Fibroblast of the conjunctiva (primary cell): Measurements from ENCODE around the gene CREG1.

Experiments
- DNase-seq: peaks from one replicate; pipeline ENCODE4 v3.0.0-alpha.2; 2010; ENCODE audit warnings: low read depth

Gene CREG1

DNA sequence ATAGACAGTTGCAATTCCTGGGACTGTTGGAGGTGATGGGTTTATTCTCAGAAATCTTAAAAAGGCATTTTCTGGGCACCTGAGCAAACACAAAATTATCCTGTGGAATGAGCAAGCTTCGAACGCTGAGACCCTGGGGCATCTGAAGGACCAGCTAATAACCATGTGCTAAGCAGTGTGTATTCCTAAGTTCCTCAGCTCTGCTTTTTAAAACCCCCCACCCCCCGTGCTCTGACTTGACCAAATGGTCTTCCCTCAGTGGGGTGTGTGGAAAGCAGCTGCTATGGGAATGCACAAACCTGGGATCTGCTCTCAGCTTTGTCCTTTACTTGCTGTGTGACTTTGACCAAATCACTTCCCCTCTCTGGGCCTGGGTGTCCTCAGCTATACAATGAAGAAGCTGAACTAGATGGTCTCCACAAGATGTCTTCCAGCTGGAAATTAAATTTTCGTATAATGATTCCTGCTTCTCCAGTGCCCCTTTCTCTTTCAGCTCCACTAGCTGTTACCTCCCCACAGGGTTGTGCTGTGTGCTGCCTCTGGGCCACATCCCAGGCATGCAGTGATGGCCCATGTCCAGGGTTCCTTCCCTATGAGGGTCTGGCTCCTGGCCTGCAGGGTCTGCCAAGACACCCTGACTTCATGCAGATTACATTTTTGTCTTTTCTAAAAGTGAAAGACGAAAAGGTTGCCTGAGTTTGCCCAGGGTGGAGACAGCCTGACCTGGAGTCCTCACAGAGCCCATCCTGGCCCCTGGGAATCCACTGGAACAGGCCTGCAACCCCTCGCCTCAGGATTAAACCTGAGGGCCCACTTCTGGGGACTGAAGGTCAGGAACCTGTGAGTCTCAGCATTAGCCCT is 20.4 kb downstream of the CREG1 start:
- no peak for DNase-seq

DNA sequence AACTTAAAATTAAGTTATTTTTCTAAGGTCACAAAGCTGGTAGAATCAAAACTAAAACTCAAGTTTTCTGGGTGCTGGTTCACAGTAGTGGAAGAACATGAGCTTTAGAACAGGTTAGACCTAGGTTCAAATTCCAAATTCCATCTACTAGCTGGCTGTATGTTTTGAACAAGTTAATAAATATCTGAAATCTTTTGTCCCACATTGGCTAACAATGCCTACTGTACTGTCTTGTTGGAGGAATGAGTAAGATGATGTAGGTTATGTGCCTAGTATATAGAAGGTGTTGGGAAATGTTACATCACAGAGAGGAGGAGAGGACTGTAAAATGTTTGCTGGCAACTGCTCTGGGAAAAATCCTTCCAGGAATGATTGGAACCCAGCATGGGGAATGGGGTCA is 21.2 kb downstream of the CREG1 start:
- DNase-seq, result no peak

DNA sequence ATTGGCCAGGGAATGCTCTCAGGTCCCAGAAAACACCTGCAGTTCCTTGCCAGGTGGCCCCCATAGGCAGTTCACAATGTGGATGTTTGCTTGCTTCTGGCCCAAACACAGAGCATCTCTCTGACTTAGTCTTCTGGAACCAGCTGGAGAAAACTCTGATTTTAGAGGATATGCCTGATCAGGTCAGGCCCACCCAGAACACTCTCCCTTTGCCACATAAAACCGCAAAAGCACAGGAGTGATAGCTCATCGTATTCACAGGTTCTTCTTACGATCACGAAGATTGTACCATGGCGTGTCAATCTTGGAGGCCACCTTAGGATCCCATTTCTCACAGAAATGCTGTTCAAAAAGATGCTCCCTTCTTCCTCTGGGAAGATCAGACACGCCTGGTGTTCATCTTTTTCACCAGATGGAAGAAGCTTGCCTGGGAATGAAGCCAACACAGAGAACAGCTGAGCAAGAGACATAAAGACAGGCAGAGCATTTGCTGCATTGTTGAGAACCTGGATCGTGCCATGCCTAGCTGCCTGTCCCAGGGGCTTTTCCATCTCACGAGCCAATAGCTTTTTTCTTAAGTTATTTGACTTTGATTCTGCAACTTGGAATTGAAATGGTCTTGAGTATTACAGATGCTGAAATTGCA is 23.6 kb downstream of the CREG1 start:
- DNase-seq, result no peak

DNA sequence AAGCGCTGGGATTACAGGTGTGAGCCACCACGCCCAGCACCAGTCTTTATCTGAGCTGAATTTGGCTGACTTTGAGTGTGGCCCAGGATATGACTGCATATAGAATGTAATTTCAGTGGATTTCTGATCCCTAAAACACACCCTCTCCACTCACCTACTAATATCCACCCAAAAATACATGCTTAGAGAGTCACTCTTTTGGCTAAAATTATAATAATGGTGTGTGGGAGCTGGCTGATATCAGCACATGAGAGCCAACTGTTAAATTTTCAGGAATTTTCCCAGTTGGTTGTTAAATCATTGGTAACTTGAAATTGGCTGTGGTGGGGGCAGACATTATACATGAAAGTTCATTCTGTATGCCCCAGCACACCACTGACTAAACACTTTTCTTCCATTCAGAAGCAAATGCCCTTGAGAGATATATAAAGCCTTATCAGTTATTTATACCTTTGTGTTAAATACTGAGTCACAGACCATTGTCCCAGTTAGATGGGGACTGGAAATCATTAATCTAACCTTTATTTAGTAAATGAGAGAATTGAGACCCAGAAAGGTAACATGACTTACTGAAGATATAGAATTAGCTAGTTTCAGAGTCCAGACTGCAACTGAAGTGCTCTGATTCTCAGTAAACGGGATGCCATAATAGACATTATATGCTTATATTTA is 25.4 kb downstream of the CREG1 start:
- no peak for DNase-seq

DNA sequence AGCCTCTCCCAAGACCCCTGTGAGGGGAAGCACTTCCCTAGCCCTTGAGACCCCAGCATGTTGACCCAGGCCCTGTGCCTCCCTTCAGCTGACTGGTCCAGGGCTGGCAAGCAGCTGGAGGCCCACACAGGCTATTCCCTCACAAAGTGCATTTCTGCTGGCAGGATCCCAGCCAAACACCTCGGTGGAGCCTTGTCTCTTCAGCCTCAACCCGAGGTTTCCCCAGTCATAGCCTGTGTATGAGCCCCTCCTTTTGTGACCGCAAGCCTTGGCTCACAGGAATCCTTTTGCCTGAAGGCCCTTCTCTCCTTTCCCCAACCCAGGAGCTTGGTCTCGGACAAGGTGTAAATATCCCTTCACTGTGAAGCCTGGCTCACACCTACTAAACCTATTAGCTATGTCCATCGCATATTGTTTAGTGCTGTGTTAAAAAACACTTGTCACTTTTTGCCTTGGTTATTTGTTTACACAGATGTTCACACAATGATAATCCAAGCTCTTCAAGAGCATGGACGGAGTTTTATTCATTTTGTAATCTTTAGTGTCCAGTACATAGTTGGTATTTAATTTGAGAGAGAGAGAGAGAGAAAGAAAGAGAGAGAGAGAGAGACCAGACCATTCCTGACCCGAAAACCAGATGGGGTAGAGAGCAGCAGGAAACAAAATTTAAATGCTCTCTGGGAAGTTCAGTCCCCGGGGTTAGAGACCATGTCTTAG is 26.7 kb downstream of the CREG1 start:
- no peak for DNase-seq

DNA sequence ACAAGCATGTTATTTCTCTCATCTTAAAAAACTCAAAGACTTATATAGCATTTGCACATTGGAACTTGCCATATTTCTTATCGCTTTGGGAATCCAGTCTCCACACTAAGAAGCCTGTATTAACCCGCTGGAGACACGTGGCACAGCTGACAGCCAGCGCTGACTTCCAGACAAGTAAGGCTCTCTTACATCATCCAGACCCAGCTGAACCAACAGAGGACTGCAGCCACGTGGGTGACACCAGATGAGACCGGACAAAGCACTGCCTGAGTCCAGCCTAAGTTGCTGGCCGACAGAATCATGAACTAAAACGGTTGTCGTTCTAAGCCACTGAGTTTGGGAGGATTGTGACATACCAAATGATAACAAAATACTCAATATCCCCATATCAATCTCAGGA is 28.9 kb downstream of the CREG1 start:
- DNase-seq, result no peak

DNA sequence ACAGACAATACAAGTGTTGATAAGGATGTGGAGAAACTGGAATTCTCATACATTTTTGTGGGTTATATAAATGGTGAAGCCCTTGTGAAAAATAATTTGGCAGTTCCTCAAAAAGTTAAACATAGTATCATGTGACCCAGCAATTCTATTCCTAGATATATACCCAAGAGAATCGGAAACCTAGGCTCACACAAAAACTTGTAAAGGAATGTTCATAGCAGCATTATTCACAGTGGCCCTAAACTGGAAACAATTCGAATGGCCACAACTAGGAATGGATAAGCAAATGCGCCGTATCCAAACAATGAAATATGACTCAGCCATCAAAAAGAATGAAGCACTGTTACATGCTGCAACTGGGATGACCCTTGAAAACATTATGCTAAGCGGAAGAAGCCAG is 31.3 kb downstream of the CREG1 start:
- no peak for DNase-seq

DNA sequence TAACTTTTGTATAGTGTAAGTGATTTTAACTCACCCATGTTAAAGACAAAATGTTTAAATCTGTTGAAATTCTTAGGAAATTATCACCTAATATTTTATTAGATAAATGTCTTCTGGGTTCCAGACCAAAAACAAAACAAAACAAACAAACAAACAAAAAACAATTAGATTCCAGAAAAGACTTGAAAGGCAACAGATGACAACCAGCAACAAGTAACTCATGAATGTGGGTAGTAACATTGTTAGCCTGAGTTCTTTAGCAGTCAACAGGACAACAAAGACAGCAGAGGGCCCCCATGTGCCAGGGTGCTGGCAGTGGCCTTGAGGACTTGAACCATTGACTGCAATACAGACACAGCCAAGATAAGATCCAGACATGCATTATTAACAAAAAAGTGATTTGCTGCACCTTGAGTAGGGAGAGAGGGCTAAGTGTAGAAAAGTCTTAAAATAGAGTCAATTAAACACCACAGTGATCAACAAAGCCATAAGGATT is 32.8 kb downstream of the CREG1 start:
- no peak for DNase-seq

DNA sequence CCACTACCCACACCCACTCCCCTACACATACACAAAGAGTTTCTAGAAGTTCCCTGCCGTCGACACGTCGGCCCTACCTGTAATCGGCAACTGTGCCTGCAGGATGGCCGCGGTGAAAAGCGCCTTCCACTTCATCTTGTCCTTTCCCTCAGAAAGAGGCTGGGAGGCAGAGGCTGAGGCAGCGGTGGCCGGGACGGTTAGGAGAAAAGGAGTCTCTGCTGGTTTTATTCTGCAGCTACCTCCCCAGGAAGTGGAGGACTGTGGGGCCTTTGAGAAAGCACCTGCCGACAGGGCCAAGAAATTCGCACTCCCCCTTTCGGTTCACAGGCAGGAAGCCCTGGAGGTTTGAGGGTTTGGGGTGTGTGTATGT is 35.2 kb downstream of the CREG1 start, which contains the start of gene CD247:
Gene CD247 (minus strand): TSS at position 199 of the 370 bp plus-strand sequence. CDS start 64 bp downstream, at position 135.
- DNase-seq, result no peak

DNA sequence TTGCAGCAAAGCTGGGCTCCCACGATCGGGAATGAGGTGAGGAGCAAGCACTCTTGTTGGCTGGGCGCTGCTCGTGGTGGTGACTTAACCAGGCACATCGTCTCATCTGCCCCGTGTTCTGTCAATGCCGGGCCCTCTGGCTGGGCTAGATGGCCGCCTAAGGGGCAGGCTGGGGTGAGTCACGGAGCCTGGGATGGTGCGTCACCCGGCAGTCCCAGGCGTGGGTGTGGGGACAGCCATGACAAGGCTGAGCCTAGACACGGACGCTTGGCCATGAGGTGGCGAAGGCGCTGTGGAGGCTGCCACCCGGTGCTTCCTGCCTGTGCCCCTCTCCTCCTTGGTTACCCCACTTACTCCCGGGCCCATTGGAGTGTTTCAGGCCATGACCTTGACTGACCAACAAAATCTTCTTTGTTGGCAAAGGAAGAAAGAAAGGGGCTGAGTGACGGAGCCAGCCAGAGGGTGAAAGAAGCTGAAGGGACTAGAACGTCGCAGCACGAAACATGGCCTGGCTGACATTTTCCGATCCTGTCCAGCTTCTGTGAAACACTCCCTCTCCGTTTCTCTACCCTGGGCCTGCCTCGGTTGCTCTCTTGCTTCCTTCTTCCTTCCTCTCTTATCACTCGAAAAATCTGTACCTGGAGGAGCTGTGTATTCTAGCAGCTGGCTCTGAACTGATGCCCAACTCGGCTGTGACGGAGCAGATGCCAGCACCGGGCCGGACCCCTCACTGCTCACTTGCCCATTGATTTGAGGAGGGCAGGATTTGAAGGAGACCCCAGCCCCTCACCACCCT is 35.8 kb downstream of the CREG1 start:
- DNase-seq, result no peak

DNA sequence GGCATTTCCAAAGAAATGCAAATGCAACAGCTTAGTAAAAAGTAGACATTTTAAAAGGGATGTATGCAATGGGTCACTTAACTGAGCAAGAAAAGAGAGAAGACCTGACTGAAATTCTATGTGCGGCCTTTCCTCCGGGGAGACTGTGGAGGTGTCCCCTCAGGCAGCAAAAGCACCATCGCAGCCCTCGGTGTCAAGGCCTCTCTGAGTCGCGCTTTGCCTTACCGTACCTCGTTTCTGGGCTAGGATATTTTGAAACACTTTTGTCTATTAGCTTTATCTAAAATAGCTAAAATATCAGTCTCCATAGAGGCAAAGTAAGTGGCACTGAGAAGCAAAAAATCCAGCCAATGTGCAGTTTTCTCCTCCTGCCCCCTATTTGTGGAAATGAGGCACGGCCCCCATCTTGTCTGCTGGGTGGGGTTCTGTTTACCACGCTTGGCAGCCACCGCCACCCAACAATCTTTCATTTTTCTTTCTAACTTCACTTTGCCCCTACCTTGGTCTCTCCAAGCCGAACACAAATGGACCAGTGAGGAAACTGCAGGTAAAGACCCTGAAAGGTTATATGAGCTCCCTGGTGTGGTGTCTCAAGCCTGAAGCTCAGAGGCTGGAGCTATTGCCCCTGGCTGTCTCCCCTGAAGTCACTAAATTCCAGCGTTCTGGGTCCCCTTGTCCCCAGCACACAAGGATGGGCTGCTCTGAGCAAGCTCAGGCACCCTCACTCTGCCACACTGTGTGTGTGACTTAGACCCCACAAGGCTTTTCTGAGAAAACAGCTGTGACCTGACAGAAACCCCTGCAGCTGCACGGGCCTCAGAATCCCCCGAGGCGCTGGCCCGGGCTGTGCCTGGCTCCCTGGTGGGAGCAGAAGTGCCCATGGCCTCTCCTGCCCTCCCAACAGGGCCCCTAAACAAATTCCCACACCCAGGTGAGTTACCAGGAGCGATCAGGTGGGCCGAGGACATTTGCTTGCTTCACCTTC is 36.9 kb downstream of the CREG1 start:
- no peak for DNase-seq

DNA sequence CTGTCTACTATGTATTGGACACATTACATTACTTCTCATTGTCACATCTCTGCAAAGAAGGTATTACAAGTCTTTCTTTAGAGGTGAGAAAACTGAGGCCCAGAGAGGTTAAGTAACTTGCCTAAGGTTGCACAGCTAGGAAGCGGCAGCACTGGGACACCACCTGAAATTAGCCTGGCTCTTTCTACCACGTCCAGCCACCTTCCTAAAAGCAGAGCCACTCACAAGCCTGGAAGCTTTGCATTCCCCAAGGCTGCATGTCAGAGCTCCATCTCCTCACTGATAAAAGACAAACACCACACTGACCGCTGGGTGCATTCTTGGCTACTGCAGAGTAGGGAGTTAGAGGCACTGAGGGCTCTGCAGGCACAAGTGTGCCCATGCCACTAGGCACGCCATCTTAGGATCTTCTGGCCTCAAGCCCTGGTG is 37.7 kb downstream of the CREG1 start:
- DNase-seq, result no peak

DNA sequence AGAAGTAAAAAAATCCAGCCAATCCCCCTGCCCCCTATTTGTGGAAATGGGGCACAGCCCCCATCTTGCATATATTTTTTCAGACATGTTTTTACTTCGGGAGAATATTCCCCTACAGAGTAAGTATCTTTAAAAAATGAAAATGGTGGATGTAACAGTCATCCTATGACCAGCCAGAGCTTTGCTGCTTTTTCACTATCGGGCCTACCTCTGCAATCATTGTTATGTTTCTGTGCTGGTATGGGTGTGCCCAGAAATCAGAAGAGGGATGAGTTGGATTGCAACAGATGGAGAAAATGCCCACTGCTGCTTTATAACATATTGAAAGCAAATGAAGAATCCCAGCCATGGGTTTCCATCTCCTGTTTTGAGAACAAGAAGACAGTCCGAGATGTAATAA is 38.1 kb downstream of the CREG1 start:
- no peak for DNase-seq

DNA sequence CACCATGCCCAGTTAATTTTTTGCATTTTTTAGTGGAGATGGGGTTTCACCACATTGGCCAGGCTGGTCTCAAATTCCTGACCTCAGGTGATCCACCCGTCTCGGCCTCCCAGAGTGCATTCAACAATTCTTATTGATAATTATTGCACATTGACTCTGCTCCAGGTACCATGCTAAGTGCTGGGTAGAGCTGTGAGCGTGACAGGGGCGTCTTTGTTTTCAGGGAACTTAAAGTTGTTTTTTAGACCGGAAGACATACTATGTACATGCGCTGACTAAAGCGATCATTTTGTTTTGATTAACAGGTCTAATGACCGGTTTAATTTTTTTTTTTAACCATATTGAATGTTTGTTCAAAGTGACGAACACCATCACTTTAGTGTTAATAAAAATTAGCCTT is 39.3 kb downstream of the CREG1 start:
- no peak for DNase-seq

DNA sequence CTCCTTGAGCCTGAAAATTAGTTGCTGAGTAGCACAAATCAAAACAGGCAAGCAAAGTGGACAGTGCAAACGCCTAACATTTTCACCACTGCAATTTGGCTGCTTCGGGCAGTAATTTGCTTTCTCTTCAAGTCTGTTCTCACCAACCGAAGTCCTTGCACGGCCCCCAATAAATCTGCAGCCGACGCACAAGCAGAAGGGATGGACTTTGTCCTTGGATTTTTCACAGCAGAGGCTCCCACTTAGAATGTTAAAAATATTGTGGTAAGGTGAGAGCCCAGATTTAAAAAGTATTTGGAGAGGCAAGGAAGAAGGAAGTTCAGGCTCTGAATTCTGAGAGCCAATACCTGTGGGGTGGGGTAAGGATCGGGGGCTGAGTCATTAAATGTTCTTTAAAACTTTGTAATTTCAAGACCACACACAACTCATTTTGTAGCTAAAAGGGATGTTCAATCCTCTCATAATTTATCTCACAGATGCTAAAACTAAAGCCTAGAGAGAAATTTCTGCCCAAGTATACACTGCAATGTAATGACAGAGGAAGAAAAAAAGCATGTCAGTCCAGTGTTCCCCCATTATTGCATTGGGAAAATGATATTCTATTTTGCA is 41.4 kb downstream of the CREG1 start:
- DNase-seq, result no peak

DNA sequence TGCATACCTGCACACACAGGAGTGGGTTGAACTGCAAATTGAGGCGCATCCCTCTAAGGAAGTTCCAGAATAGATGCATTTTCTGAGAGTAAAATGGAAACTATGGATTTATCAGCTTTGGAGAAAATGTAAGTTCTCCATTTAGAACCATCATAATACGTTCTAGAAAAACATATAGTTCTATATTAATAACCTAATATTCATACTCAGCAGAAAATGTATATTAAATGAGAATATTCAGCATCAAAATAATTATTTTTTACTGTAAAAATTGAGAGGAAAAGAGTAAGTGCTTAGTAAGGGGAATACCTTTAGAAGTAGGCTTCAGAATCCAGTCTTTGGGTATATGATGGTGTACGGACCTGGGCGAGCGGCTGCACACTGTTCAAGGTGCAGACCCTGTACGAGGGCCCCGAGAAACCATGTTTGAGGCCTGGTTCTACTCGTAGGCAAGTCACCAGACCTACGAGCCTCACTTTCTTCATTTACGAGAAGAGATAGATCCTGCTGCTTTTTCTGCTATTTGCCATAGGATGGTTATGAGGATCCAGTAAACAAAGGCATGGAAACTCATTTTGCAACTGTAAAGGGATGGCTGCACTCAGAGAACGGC is 42.1 kb downstream of the CREG1 start:
- no peak for DNase-seq

DNA sequence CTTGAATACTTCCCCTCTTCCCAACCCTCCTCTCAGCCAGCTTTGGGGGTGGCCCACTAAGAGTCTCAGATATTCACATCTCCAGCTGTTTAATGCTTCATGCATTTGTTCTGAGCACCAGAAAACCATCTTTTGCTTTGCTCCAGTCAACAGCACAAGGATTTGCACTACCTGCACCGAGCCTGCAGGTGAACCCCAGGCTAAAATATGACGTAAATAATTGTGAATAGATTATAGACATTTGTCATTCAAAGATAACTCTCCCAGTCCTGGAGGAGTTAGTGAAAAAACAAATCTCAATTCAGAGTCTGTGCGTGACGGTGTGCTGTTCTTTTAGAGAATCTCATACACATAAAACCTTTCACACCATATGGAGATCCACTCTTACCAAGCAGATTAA is 42.7 kb downstream of the CREG1 start:
- no peak for DNase-seq

DNA sequence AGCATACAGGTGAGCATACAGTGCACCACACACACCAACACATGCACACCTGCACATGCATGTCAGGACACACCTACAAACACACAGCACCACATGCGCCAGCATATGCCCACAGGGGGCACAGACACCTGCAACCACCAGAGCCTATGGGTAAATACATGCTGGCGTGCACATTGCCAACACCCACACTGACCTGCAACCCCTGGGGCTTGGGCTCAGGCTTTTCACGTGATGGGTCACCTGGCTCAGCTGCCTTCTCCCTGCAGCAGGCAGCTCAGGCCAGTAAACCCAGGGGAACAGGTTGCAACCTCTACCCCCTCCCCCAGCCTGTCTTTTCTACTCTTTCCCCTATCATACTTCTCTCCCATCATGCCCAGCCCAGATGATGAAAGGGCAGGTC is 43.3 kb downstream of the CREG1 start:
- no peak for DNase-seq

DNA sequence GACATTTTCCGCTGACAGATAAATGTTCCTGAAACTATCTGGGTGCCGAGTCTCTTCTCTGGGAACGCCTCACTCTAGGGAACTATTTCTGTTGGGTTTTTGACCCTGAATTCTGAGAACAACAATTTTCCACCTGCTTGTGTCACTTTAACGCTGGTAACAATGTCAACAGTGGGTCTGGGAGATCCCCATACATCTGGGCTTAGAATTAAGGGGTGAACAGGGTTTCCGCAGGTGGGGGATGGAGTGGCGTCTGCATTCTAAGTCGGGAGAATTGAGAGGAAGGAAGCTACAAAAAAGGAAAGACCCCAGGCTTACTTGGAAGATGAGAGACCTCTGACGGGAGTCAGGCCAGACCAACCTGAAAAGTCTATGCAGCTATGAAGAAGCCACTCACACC is 44.0 kb downstream of the CREG1 start:
- DNase-seq, result no peak
